Measurements from ENCODE around the gene ABCA2. TPM values are rescaled to one million over a fixed set of nuclear protein-coding genes. Genes with fewer than 3 reads are reported as not detected.
A peak's percentile ranks its signal among the peaks of the same experiment; 100 is the strongest.

ABCA2 gene
- total and polyA plus RNA-seq, 9 of the 15 experiments (the other 6 are each of a cell fraction or from before 2014, with no cell fraction given): 0.69 to 16.3 (median 6.1) TPM; not detected in 2

- Histone ChIP-seq H4K20me1 (replicated peaks; ENCODE audit: control insufficient read depth, insufficient read depth, low read length) (no peaks in the 10 kb centered on the region), H3K9me3 (replicated peaks; ENCODE audit: control insufficient read depth, insufficient read depth, low read depth, low read length) (peaks cover 6% of the 10 kb centered on the region), H3K9me1 (ENCODE audit: control insufficient read depth, insufficient read depth, low read length) (no peaks in the 10 kb centered on the region), H3K27me3 (ENCODE audit: control insufficient read depth in 2 of 2, insufficient read depth in 2 of 2, low read length in 2 of 2) (no peaks in the 10 kb centered on the region), H3K4me1 (replicated peaks in 1 of 2; ENCODE audit: control insufficient read depth in 2 of 2, insufficient read depth in 2 of 2, low read length in 2 of 2) (peaks cover 30 to 75% of the 10 kb centered on the region in 2 experiments), H3K4me3 (no peak overlapping the region), H3K4me2 (ENCODE audit: insufficient read depth, low read length) (no peak overlapping the region), H3K9ac (ENCODE audit: insufficient read depth in 1 of 2, low read depth in 2 of 2, low read length in 2 of 2) (no peak overlapping the region), H3K36me3 (ENCODE audit: control insufficient read depth, insufficient read depth, low read length) (peaks cover 22% of the 10 kb centered on the region; the same call in 1 of the 3 replicates), H3K79me2 (ENCODE audit: control insufficient read depth, insufficient read depth, low read length) (peaks cover 18% of the 10 kb centered on the region), H3K27ac (ENCODE audit: extremely low read depth, low read depth, low read length) (no peak overlapping the region), H2AFZ (ENCODE audit: low read depth, low read length) (no peak overlapping the region)
- intact Hi-C loops (cut with micrococcal nuclease): loop anchor here (5.0 kb wide), 1 partner anchor 48 kb away; the partner anchor contains the start of gene C8G
- in situ Hi-C loops (cut with MboI): no loop called here
- DNase-seq (ENCODE audit: extremely low read depth in 1 of 4, low spot score in 3 of 4) (no peak), ATAC-seq (no peak), FAIRE-seq (no peak)
- POLR2A ChIA-PET: no interaction called here
- WGBS (ENCODE audit: insufficient coverage, low coverage, missing lambda C conversion rate): 97% methylated on average over 9 of the region's 40 CpGs
- CTCF ChIA-PET (ENCODE audit: low intra/inter-chr PET ratio): no interaction called here
- BruUV-seq (replicated peaks): no TSS peak
- TF ChIP-seq RAD21 (CRISPR knock-in tag; conservative IDR thresholded peaks at IDR 0.05 in 1 of 2, IDR thresholded peaks at IDR 0.05 in 1 of 2) (no peak), ZNF830 (CRISPR knock-in tag; IDR thresholded peaks at IDR 0.05) (no peak), CEBPB (tag; IDR thresholded peaks at IDR 0.05) (no peak), HNRNPL (IDR thresholded peaks at IDR 0.05; ENCODE audit: low read depth, low read length) (0 out of 2 replicates have a peak, but pooled peaks have one; percentile 39), ZFP1 (CRISPR knock-in tag; IDR thresholded peaks at IDR 0.05) (no peak), HNRNPLL (IDR thresholded peaks at IDR 0.05; ENCODE audit: low read depth, low read length, poor library complexity, severe bottlenecking) (no peak), CREB1 (IDR thresholded peaks at IDR 0.05) (no peak), CREB1 (CRISPR knock-in tag; IDR thresholded peaks at IDR 0.05) (no peak), RBM22 (IDR thresholded peaks at IDR 0.05; ENCODE audit: low read depth, low read length, poor library complexity, severe bottlenecking) (peak; percentile 41), PPARD (CRISPR knock-in tag; IDR thresholded peaks at IDR 0.05) (no peak)
- TF ChIP-seq, protein P1, sequence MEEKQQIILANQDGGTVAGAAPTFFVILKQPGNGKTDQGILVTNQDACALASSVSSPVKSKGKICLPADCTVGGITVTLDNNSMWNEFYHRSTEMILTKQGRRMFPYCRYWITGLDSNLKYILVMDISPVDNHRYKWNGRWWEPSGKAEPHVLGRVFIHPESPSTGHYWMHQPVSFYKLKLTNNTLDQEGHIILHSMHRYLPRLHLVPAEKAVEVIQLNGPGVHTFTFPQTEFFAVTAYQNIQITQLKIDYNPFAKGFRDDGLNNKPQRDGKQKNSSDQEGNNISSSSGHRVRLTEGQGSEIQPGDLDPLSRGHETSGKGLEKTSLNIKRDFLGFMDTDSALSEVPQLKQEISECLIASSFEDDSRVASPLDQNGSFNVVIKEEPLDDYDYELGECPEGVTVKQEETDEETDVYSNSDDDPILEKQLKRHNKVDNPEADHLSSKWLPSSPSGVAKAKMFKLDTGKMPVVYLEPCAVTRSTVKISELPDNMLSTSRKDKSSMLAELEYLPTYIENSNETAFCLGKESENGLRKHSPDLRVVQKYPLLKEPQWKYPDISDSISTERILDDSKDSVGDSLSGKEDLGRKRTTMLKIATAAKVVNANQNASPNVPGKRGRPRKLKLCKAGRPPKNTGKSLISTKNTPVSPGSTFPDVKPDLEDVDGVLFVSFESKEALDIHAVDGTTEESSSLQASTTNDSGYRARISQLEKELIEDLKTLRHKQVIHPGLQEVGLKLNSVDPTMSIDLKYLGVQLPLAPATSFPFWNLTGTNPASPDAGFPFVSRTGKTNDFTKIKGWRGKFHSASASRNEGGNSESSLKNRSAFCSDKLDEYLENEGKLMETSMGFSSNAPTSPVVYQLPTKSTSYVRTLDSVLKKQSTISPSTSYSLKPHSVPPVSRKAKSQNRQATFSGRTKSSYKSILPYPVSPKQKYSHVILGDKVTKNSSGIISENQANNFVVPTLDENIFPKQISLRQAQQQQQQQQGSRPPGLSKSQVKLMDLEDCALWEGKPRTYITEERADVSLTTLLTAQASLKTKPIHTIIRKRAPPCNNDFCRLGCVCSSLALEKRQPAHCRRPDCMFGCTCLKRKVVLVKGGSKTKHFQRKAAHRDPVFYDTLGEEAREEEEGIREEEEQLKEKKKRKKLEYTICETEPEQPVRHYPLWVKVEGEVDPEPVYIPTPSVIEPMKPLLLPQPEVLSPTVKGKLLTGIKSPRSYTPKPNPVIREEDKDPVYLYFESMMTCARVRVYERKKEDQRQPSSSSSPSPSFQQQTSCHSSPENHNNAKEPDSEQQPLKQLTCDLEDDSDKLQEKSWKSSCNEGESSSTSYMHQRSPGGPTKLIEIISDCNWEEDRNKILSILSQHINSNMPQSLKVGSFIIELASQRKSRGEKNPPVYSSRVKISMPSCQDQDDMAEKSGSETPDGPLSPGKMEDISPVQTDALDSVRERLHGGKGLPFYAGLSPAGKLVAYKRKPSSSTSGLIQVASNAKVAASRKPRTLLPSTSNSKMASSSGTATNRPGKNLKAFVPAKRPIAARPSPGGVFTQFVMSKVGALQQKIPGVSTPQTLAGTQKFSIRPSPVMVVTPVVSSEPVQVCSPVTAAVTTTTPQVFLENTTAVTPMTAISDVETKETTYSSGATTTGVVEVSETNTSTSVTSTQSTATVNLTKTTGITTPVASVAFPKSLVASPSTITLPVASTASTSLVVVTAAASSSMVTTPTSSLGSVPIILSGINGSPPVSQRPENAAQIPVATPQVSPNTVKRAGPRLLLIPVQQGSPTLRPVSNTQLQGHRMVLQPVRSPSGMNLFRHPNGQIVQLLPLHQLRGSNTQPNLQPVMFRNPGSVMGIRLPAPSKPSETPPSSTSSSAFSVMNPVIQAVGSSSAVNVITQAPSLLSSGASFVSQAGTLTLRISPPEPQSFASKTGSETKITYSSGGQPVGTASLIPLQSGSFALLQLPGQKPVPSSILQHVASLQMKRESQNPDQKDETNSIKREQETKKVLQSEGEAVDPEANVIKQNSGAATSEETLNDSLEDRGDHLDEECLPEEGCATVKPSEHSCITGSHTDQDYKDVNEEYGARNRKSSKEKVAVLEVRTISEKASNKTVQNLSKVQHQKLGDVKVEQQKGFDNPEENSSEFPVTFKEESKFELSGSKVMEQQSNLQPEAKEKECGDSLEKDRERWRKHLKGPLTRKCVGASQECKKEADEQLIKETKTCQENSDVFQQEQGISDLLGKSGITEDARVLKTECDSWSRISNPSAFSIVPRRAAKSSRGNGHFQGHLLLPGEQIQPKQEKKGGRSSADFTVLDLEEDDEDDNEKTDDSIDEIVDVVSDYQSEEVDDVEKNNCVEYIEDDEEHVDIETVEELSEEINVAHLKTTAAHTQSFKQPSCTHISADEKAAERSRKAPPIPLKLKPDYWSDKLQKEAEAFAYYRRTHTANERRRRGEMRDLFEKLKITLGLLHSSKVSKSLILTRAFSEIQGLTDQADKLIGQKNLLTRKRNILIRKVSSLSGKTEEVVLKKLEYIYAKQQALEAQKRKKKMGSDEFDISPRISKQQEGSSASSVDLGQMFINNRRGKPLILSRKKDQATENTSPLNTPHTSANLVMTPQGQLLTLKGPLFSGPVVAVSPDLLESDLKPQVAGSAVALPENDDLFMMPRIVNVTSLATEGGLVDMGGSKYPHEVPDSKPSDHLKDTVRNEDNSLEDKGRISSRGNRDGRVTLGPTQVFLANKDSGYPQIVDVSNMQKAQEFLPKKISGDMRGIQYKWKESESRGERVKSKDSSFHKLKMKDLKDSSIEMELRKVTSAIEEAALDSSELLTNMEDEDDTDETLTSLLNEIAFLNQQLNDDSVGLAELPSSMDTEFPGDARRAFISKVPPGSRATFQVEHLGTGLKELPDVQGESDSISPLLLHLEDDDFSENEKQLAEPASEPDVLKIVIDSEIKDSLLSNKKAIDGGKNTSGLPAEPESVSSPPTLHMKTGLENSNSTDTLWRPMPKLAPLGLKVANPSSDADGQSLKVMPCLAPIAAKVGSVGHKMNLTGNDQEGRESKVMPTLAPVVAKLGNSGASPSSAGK (IDR thresholded peaks at IDR 0.05): no peak
Observed at GRCh38 chr9:136994888-136995230, 33.2 kb downstream of the ABCA2 start.
